Liver (tissue), 3 donors: ENCODE data around the gene KCNN1.

ENCODE experiments used
- CTCF ChIP-seq: fragments of 150-350 bp; IDR thresholded peaks from 2 replicates; pipeline ENCODE4 v1.5.1; 2017; ENCODE audit warnings: improper control_type of control experiment, low read depth, low read length; ENCODE audit not compliant: missing input control
- GABPA ChIP-seq, 2 donors: IDR thresholded peaks in 1 of 2; conservative IDR thresholded peaks in 1 of 2; 2 replicates each; pipeline ENCODE4 v1.6.1; 2016; ENCODE audit warnings: antibody characterized with exemption in 2 of 2, mild to moderate bottlenecking in 1 of 2, moderate library complexity in 1 of 2
- HNF4A ChIP-seq, 2 donors: conservative IDR thresholded peaks; 2 replicates each; pipeline ENCODE4 v1.6.1; 2016; ENCODE audit warnings: antibody characterized with exemption in 2 of 2, mild to moderate bottlenecking in 2 of 2
- HNF4G ChIP-seq: IDR thresholded peaks from 2 replicates; pipeline ENCODE4 v1.6.1; 2016; ENCODE audit warnings: antibody characterized with exemption
- JUND ChIP-seq, 2 donors: IDR thresholded peaks; 2 replicates each; pipeline ENCODE4 v1.6.1; 2016; ENCODE audit warnings: antibody characterized with exemption in 2 of 2
- RAD21 ChIP-seq, 2 donors: IDR thresholded peaks; 2 replicates each; pipeline ENCODE4 v1.6.1; 2016; ENCODE audit warnings: antibody characterized with exemption in 2 of 2, mild to moderate bottlenecking in 2 of 2
- REST ChIP-seq: IDR thresholded peaks from 2 replicates; pipeline ENCODE4 v1.6.1; 2016; ENCODE audit warnings: antibody characterized with exemption, mild to moderate bottlenecking
- RXRA ChIP-seq, 2 donors: IDR thresholded peaks; 2 replicates each; pipeline ENCODE4 v1.6.1; 2017 to 2018; ENCODE audit warnings: antibody characterized with exemption in 2 of 2, mild to moderate bottlenecking in 1 of 2
- TAF1 ChIP-seq: conservative IDR thresholded peaks from 2 replicates; pipeline ENCODE4 v1.6.1; 2016; ENCODE audit warnings: antibody characterized with exemption, mild to moderate bottlenecking
- YY1 ChIP-seq: IDR thresholded peaks from 2 replicates; pipeline ENCODE4 v1.6.1; 2016; ENCODE audit warnings: antibody characterized with exemption, mild to moderate bottlenecking
- ZBTB33 ChIP-seq: IDR thresholded peaks from 2 replicates; pipeline ENCODE4 v1.6.1; 2016; ENCODE audit warnings: antibody characterized with exemption
- TF ChIP-seq, protein P1 (sequence below): IDR thresholded peaks from 2 replicates; pipeline ENCODE4 v1.6.1; 2016; ENCODE audit warnings: antibody characterized with exemption
- donor health status: healthy.
- donor health status: healthy.

GRCh38 chr19:18007917-18008673, 41.2 kb downstream of the KCNN1 start, which contains the start of gene ARRDC2:
- TF ChIP-seq CTCF (no peak), RAD21 (IDR thresholded peaks at IDR 0.05) (peak in 1 of 2 donors; percentile 39), REST (no peak), HNF4A (conservative IDR thresholded peaks at IDR 0.05) (no peak), RXRA (IDR thresholded peaks at IDR 0.05) (no peak), HNF4G (no peak), YY1 (no peak), ZBTB33 (no peak), TAF1 (peak; percentile 66), GABPA (IDR thresholded peaks at IDR 0.05 in 1 of 2, conservative IDR thresholded peaks at IDR 0.05 in 1 of 2) (no peak), JUND (IDR thresholded peaks at IDR 0.05) (no peak)
- TF ChIP-seq, protein P1, sequence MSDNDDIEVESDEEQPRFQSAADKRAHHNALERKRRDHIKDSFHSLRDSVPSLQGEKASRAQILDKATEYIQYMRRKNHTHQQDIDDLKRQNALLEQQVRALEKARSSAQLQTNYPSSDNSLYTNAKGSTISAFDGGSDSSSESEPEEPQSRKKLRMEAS, result no peak
